GM18873 (cell line): Measurements from ENCODE around the gene THRB.

Experiments
- ATAC-seq: cut with Tn5 transposase; IDR thresholded peaks from one replicate; pipeline ENCODE4 v1.9.1; 2021; ENCODE audit warnings: mild to moderate bottlenecking, moderate library complexity, moderate number of reproducible peaks; ENCODE audit not compliant: unreplicated experiment, low FRiP score

THRB gene

GRCh38 chr3:24359645-24360462 is 134.8 kb downstream of the THRB start:
- no peak for ATAC-seq

GRCh38 chr3:24359102-24359501 is 135.5 kb downstream of the THRB start:
- no peak for ATAC-seq

GRCh38 chr3:24357635-24358034 is 137.0 kb downstream of the THRB start:
- ATAC-seq, result no peak

DNA sequence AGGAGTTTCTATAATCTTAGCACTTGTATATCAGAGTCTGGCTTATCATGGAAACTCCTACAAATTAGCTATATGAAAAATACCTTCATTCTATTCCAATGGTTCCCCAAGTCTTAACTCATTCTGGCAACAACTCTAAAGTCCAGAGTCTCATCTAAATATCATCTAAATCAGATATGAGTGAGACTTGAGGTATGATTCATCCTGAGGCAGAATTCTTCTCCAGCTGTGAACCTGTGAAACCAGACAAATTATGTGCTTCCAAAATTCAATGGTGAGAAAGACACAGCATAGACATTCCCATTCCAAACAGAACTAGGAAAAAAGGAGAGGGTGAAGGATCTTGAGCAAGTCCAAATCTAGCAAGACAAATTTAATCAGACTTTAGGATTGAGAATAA is 138.8 kb downstream of the THRB start:
- no peak for ATAC-seq

DNA sequence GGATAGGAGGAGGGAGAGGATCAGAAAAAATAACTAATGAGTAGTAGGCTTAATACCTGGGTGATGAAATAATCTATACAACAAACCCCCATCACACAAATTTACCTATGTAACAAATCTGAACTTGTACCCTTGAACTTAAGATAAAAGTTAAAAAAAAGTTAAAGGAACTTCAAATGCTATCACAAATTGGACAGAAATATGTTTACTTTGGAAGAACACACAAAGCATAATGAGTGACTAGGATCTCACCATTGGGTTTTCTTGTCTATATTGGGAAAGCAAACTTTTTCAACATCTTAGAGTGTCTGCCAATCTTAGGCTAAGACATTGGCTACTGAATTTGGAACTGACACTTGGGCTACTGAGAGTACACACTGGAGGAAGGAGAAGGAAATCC is 140.4 kb downstream of the THRB start:
- no peak for ATAC-seq

DNA sequence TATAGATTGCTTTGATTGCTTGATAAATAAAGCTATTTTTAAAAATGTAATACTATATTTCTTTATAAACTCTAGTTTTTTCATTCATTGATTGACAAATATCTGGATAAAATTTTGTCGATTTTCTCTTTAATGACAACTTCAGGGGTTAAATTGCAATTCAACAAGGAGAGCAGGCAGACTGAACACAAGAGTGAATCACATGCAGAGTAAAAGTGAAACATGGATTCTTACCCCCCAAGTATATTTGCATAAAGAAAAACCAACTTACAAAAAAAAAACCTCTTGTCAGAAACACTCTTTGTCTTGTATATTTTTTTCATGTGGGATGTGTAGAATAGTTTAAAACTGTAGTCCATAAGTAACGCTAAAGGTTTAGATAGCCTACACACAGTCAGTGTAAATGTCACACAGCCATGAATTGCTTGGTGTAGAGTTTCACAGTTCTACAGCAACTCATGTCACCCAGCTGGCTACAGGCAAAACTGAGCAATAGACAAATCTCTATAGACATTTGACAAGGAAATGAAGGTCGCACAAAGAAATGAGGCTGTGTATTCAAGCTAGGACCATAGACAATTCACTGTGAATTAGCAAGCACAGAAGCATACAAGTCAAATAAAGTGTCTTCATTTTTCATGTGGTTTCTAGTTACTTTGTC is 141.6 kb downstream of the THRB start:
- ATAC-seq, result no peak

DNA sequence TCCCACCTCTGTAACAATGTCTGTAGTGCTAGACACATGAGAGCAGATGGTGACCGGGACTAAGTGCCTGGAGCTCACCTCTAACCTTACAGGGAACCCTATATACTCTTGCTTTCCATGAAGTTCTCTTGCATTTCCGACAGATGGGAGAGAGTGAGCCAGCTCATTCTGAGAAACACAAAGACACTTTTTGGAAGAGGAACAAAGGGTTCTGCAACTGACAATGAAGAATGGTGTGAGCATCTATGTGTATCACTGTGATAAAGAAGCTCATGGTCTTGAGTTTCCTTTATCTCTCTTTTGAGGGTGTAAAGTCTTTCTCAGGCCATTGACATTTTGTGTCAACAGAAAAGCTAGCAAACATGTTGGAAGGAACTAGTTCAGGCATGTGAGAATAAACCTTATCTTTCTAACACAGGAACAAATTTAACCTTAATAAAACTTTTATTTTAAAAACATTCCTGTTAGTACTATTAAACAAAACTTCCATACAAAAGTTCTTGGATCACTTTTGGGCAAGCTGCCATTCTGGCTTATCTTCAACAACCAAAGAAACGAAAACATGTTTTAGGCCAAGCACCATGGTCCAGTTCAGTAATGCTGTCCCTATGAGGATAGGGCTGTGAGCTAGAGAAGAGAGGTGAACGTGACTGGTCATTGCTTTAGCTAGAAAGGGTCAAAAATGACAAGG is 142.7 kb downstream of the THRB start:
- no peak for ATAC-seq

DNA sequence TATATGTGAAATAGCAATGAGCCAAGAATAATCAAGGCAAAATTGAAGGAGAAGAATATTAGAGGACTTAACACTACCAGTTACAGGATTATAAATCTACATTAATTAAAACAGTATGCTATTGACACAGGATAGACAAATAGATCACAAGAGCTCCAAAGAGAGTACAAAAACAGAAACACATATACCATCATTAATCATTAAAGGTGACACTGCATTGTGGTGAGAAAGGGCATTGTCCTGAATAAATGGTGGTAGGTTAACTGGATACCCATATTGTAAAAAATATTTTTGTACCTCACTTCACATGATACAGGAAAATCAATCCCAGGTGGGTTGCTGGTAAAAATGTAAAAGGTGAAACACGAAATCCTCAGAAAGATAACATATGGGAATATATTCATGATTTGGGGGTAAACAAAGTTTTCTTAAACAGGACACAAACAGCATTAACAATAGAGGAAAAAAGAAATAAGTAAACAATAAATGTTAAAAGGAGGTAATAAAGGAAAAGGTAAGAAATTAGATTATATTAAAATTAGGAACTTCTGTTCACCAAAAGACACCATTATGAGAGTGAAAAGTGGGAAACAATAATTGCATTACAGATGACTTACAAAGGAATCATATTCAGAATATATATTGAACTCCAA is 145.2 kb downstream of the THRB start:
- ATAC-seq, result no peak

GRCh38 chr3:24348348-24348747 is 146.3 kb downstream of the THRB start:
- ATAC-seq, result no peak

DNA sequence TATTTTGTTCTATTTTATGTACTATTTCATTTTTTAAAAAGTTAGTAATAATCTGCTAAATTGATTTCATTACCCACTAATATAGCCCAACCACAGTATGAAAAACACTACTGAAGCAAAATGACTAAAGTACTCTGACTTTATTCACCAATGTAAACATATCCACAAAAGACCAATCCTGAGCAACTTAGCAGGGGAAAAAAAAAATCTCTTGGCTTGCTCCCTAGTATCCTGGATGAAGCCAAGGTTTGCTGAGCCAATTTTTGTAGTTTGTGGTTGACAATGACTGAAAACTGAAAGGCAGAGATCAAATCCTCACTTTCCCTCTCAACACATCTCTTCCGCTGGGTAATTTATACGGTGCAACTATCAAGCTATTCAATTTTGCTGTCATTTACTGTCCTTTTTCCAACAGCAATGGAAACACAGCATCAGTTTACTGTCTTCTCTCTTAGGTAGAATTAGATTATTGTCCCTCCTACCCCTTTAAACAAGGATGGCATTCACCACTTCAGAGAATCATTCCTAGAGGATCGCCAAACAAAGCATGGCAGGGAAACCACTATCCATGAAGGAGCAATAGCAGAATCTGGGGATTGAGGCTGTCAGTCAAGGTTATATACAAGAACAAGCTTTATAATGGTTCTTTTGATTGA is 149.7 kb downstream of the THRB start:
- no peak for ATAC-seq

DNA sequence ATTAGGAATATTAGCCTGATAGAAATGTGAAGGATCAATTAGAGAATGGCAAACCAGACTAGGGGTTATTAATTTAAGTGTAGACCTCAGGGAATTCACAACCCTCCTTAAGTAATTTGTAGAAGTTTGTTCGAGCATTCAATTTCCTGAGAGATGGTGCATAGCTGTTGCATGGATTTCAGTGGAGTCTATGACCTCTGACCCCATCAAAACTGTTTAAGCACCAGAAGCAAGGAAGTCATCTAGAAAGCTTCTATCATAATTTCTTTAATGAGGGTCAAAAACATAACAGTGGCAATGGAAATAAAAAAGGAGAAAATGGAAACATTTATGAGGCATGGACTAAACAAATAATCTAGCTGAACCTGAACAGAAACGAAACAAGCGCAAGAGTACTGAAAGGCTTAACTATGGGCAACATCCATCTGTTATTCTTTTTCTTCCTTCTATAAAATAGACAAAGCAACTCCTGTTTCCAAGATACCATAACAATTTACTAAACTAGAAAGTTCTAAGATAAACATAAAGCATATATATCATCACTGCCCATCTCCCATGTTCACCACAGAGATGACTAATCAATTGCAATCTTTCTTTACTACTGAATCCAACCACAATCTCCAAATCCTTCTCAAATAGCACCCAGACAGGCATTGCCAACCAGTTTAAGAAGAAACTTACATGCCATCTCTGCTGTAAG is 151.4 kb downstream of the THRB start:
- ATAC-seq, result no peak

- no peak for ATAC-seq
These were observed 152.4 kb downstream of the THRB start for GRCh38 chr3:24342275-24342674.

- ATAC-seq, result no peak
These were observed 153.0 kb downstream of the THRB start for GRCh38 chr3:24341668-24342067.

- ATAC-seq, result no peak
These were observed 153.7 kb downstream of the THRB start for GRCh38 chr3:24340966-24341365.

DNA sequence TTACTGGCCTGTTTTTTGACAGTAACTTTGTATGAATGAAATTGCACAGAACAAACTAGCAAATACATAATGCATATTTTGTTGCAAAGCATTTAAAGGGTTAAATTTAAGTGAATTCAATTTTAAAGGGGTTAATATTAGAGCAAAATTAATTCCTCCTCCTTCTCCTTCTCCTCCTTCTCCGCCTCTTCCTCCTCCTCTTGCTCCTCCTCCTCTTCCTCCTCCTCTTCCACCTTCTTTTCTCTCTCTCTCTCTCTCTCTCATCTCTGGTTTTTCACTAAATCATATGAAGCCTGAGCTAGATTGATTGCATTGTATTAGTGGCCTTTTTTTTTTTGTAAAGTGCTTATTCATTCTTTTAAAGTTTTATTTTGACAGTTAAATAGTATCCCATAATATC is 154.5 kb downstream of the THRB start:
- no peak for ATAC-seq

GRCh38 chr3:24339266-24339825 is 155.3 kb downstream of the THRB start:
- no peak for ATAC-seq

DNA sequence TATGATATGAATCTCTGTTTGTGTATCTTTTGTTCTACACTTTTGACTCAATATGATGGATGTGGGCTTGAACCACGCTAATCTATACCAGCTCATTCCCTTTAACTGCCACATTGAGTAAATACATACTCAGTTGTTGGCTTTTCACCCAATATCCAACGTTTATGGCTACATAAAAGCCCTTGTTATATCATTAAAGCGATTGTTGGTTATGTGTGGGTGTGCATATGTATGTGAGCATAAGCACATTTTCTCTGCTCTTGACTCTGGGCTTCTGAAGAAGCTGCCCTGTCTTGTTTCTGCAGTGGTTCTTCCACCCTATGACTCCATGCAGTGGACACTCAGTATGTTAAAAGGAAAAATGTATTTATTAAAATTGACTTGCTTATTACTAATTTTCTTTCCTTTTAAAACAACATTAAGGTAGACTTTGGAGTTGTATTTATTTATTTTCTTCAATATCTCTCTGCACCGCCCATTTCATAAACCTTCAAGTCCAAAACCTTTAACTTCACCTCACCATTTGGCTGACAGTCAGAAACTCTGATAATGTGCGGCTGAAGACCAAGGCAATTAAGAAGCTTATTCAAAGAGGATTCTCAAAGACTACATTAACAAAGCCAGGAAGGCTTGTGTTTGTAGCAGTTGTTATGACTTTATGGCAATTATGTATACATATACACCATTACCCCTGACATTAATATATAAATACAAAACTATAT is 156.1 kb downstream of the THRB start:
- ATAC-seq, result no peak

GRCh38 chr3:24336101-24336500 is 158.5 kb downstream of the THRB start:
- ATAC-seq, result no peak

GRCh38 chr3:24332092-24332491 is 162.6 kb downstream of the THRB start:
- ATAC-seq, result no peak
